Heart right ventricle (tissue), 16 donors: ENCODE measurements around the gene GRID1. TPM values are rescaled to one million over a fixed set of nuclear protein-coding genes. Genes with fewer than 3 reads are reported as not detected.

ENCODE experiments used
- ATAC-seq, 8 donors: fragments of 200-7000 bp; cut with Tn5 transposase; one replicate each; pipeline ENCODE4 v1.9.1; 2020; ENCODE audit warnings: mild to moderate bottlenecking in 8 of 8, moderate library complexity in 8 of 8, moderate number of reproducible peaks in 1 of 8
- DNase-seq, 2 donors: peaks; one replicate each; pipeline ENCODE4 v3.0.0-alpha.2; 2020
- H3K27ac ChIP-seq, 10 donors: fragments of 200-600 bp; sonication (generic) in 2 of 10; one replicate each; pipeline versions ENCODE4 v1.5.0 to v1.8.0; 2020 to 2022; ENCODE audit warnings: mild to moderate bottlenecking in 3 of 10
- H3K27me3 ChIP-seq, 7 donors: fragments of 200-600 bp; one replicate each; pipeline ENCODE4 v1.8.0; 2021 to 2022; ENCODE audit warnings: mild to moderate bottlenecking in 2 of 7
- H3K36me3 ChIP-seq, 9 donors: fragments of 200-600 bp; sonication (generic) in 1 of 9; one replicate each; pipeline versions ENCODE4 v1.5.0 to v1.8.0; 2020 to 2022; ENCODE audit warnings: mild to moderate bottlenecking in 2 of 9
- H3K4me1 ChIP-seq, 9 donors: fragments of 200-600 bp; sonication (generic) in 1 of 9; one replicate each; pipeline versions ENCODE4 v1.5.0 to v1.8.0; 2020 to 2022; ENCODE audit warnings: mild to moderate bottlenecking in 4 of 9
- H3K4me3 ChIP-seq, 10 donors: fragments of 200-600 bp; sonication (generic) in 2 of 10; one replicate each; pipeline versions ENCODE4 v1.5.0 to v1.8.0; 2020 to 2022; ENCODE audit warnings: mild to moderate bottlenecking in 7 of 10, moderate library complexity in 2 of 10
- H3K9me3 ChIP-seq, 11 donors: fragments of 200-600 bp in 10 of 11; sonication (generic) in 2 of 11; one replicate each; pipeline versions ENCODE4 v1.5.0 to v1.8.0; 2013 to 2022; ENCODE audit warnings: mild to moderate bottlenecking in 2 of 11, control low read depth in 1 of 11, moderate library complexity in 1 of 11
- CTCF ChIP-seq, 9 donors: fragments of 200-600 bp; sonication (generic) in 2 of 9; IDR thresholded peaks; one replicate each; pipeline versions ENCODE4 v1.5.0 to v1.8.0; 2021 to 2022; ENCODE audit warnings: antibody characterized with exemption in 9 of 9, mild to moderate bottlenecking in 5 of 9, moderate library complexity in 1 of 9
- WGBS, 2 donors: extraction: QIAGEN DNeasy Blood & Tissue Kit; methylation state at CpG; one replicate each; pipeline ENCODE4 v1.1.7; 2013; ENCODE audit warnings: inconsistent platforms in 1 of 2; 5-methylcytosine and 5-hydroxymethylcytosine counted together
- intact Hi-C, 10 donors: fragments of 100-400 bp; cut with DNase I; formaldehyde crosslinking; loops; one replicate each; pipeline versions ENCODE4 v1.11.1 to v1.14.2; 2022
- polyA plus RNA-seq, 2 donors: library from polyadenylated mRNA; stranded (reverse); fragments of 200-250 nt; gene quantifications; one replicate each; pipeline ENCODE4 v1.2.3, GENCODE V29; 2013
- total RNA-seq, 10 donors: library from RNA; stranded (reverse); fragmentation: NEBNext Ultra II Directional in 3 of 10; extraction: Animal tissue kit (Norgen Biotek cat#: 25700) in 3 of 10; gene quantifications; one replicate each; pipeline versions ENCODE4 v1.2.1 to v1.2.4, GENCODE V29; 2021 to 2023
- donor health status: Arrhythmogenic right ventricular cardiomyopathy.
- donor health status: ischemic (EF 13 %, LVEDD 7.1; RV severe dilation, severe dysfunction).
- donor health status: healthy with polysubstance abuse.
- donor health status: DM: no; HTN: yes; CAD: no.
- donor health status: DM: no; HTN: no; CAD: no.
- donor health status: ischemic (EF 25% LVEDD 6.9; RV normal size, moderate dysfunction).
- donor health status: ischemic (EF 25% LVEDD 5.7; RV mildly dilated, moderate dysfunction).
- donor health status: healthy.
- donor health status: DM: yes; HTN: yes; CAD: no.
- donor health status: Ischemic cardiomyopathy.
- donor health status: ischemic (EF 35%, LVEDD 5.7; RV mildly dilated, moderate dysfunction).
- donor health status: nonischemic (EF 11% LVEDD 7.7; RV severe dilation, severe dysfunction).
- donor health status: DM: yes; HTN: yes; CAD: no.
- donor health status: PGD.
- donor health status: ischemic (EF 29% LVEDD 5.4; RV normal size, mild dysfunction).
- donor health status: nonischemic (EF 23%, LVEDD 6.1; RV moderate dilation, normal function).

Gene GRID1
- total and polyA plus RNA-seq, 12 donors, result 0.44 to 3.4 (median 1.5) TPM

GRCh38 chr10:86215712-86216111 is 150.9 kb downstream of the GRID1 start:
- Histone ChIP-seq H3K4me1 (no peaks in the 10 kb centered on the region), H3K9me3 (no peaks in the 10 kb centered on the region), H3K27me3 (peaks cover 0 to 7% (median 0%) of the 10 kb centered on the region in 7 donors), H3K36me3 (no peaks in the 10 kb centered on the region), H3K4me3 (no peak overlapping the region), H3K27ac (no peak overlapping the region)
- DNase-seq (no peak), ATAC-seq (no peak)
- no peak for TF ChIP-seq CTCF (IDR thresholded peaks at IDR 0.05)
- intact Hi-C loops, result no loop called here
- 74 to 76% methylated on average over 5 of the region's 5 CpGs for WGBS, 2 donors

GRCh38 chr10:86215046-86215445 is 151.5 kb downstream of the GRID1 start:
- Histone ChIP-seq H3K9me3 (no peaks in the 10 kb centered on the region), H3K4me3 (no peak overlapping the region), H3K27ac (no peak overlapping the region), H3K36me3 (no peaks in the 10 kb centered on the region), H3K4me1 (no peaks in the 10 kb centered on the region), H3K27me3 (peaks cover 0 to under 1% (median 0%) of the 10 kb centered on the region in 7 donors)
- 85 to 92% methylated on average over 4 of the region's 4 CpGs for WGBS, 2 donors
- ATAC-seq (no peak), DNase-seq (no peak)
- intact Hi-C loops, result no loop called here
- no peak for TF ChIP-seq CTCF (IDR thresholded peaks at IDR 0.05)

GRCh38 chr10:86213148-86213547 is 153.4 kb downstream of the GRID1 start:
- no peak for TF ChIP-seq CTCF (IDR thresholded peaks at IDR 0.05)
- Histone ChIP-seq H3K4me1 (no peaks in the 10 kb centered on the region), H3K9me3 (no peaks in the 10 kb centered on the region), H3K27me3 (no peaks in the 10 kb centered on the region), H3K36me3 (no peaks in the 10 kb centered on the region), H3K27ac (no peak overlapping the region), H3K4me3 (no peak overlapping the region)
- intact Hi-C loops, result no loop called here
- WGBS, 2 donors, result 78 to 86% methylated on average over 7 of the region's 7 CpGs
- DNase-seq (no peak), ATAC-seq (no peak)

- Histone ChIP-seq H3K27me3 (no peaks in the 10 kb centered on the region), H3K4me1 (no peaks in the 10 kb centered on the region), H3K27ac (no peak overlapping the region), H3K4me3 (no peak overlapping the region), H3K36me3 (no peaks in the 10 kb centered on the region), H3K9me3 (no peaks in the 10 kb centered on the region)
- ATAC-seq, result no peak
- no peak for DNase-seq
- 80 to 85% methylated on average over 6 of the region's 6 CpGs for WGBS, 2 donors
- no peak for TF ChIP-seq CTCF (IDR thresholded peaks at IDR 0.05)
- intact Hi-C loops, result no loop called here
Measured at GRCh38 chr10:86212391-86212700, 154.2 kb downstream of the GRID1 start.
